IPS-NIHi7 (cell line): ENCODE results near the gene JADE2.
A peak's percentile ranks its signal among the peaks of the same experiment; 100 is the strongest.
"Not testable (repeated sequence)": the region's sequence is repeated elsewhere in the genome, so short reads cannot be mapped to it uniquely, and the experiment has no call there.

Experiments used
- DNase-seq: peaks from one replicate; pipeline ENCODE4 v3.0.0; 2012; ENCODE audit warnings: mixed read lengths; ENCODE audit errors: extremely low spot score

Gene JADE2

GRCh38 chr5:134551901-134552300, 26.4 kb downstream of the JADE2 start:
- DNase-seq, result no peak

DNA sequence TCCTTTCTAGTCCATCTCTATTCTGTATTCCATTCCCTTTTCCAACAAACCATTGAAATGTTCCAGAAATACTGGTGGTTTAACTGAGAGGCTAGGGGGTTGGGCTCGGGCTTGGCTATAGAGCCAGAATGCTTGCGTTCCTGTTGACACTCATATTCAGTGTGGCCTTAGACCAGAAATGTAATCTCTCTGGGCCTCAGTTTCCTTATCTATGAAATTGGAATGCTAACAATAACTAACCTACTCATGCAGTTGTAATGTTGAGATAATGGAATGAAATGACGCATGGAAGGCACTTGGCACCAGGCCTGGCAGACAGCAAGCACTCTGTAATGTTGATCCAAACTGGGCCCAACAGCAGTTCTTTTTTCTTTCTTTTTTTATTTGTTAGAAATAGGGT, 26.8 kb downstream of the JADE2 start:
- no peak for DNase-seq

DNA sequence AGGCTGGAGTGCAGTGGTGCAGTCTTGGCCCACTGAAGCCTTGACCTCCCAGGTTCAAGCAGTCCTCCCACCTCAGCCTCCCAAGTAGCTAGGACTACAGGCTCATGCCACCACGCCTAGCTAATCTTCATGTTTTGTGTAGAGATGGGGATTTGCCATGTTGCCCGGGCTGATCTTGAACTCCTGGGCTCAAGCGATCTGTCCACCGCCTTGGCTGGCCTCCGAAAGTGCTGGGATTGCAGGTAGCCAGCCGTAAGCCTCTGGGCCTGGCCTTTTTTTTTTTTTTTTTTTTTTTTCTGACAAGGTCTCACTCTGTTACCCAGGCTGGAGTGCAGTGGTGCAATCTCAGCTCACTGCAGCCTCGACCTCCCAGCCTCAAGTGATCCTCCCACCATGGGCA, 27.2 kb downstream of the JADE2 start:
- DNase-seq, result not testable (repeated sequence)

DNA sequence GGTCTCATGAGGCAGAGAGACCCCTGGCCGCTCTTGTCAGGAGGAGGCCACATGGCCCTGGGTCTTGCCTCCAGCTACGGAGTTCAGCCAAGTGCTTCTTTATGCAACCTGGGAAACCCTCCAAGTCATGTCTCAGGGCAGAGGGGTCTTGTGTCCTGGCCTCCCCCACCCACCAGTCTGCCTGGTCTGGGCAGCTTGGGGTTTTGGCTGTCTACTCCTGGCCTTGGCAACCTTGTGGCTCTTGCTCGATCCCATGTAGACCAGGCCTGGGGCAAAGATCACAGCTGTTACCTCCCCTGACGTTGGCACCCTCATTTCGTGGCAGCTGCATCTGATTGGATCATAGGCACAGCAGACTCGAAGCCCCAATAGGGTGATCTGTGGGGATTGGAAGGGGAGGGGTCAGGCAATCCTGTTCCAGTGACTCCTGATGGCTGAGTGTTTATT, 28.4 kb downstream of the JADE2 start:
- no peak for DNase-seq

DNA sequence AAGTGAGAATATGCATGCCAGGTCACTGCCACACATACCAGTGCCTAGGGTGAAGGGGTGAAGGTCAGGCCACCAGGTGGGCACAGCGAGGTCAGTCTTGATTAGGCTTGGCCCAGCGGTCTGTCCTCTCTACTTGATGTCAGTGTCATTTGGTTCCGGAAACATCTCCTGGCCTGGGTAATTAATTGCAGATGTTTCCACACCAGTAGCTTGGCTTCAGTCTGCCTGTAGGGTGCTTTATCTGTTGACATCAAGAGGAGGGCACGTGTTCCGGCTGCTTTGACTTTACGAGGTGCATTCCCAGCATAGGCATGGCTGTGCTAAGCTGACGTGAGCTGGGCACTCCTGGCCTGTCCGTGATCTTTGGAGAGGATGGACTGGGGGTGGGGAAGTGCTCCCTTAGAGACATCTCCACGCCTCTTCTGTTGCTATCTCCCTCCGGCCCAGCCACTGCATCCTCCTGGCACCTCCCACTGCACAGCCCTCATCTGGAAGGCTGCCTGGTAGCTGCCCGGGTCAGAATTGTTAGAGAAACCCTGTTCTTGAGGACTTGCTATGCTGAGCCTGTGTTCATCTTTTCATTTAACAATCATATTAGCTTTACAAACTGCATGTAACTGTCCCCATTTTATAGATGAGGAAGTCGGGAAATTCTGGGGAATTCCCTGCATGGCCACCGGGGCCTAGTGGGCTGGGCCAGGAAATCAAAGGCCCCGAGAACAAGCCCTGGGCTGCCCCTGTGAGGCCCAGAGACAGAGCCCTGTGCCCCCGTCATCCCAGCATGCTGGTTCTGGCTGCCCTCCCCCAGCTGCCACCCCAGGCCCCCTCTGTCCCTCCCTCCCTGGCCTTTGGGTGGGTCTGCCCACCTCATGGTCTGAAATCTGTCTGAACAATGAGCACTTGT, 29.1 kb downstream of the JADE2 start:
- no peak for DNase-seq

- DNase-seq, result no peak
These were observed 29.9 kb downstream of the JADE2 start for GRCh38 chr5:134555223-134555889.

DNA sequence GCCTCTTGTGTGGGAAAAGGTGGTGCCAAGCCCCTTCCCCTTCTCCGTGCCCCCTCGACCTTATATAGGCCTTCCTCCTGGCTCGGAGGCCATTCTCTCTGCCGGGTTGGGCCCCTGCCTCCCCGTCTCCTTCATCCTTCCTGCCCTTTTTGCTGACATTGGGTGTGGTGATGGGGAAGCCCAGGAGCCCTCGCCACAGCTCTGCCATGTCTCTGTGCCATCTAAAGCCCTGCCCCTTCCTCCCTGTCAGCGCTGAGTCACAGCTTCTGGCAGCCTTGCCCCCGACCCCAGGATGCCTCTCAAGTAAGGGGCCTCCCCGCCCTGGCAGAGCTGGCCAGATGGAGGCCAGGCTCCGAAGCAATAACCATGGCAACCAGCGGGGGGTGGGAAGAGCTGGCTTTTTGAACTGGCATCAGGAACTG, 30.4 kb downstream of the JADE2 start:
- DNase-seq, result peak; percentile 60

GRCh38 chr5:134556588-134556987, 31.1 kb downstream of the JADE2 start:
- DNase-seq, result not testable (repeated sequence)

DNA sequence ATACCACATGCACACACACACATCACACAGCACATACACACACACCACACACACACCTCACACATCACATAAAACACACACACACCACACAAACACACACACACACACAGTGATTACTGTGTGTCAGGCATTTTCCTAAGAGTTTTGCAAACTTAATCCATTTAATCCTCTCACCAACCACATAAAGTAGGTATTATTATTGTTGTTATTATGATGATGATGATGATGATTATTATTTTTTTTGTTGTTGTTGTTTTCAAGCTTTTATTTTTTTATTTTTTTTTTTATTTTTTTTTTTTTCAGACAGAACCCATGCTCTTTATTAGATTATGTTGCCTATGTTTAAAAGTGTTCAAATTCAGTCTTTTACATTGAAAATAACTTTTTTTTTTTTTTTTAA, 31.5 kb downstream of the JADE2 start:
- no peak for DNase-seq

- no peak for DNase-seq
These were observed 34.2 kb downstream of the JADE2 start for GRCh38 chr5:134559672-134560071.

GRCh38 chr5:134560698-134561097, 35.2 kb downstream of the JADE2 start:
- DNase-seq, result no peak

DNA sequence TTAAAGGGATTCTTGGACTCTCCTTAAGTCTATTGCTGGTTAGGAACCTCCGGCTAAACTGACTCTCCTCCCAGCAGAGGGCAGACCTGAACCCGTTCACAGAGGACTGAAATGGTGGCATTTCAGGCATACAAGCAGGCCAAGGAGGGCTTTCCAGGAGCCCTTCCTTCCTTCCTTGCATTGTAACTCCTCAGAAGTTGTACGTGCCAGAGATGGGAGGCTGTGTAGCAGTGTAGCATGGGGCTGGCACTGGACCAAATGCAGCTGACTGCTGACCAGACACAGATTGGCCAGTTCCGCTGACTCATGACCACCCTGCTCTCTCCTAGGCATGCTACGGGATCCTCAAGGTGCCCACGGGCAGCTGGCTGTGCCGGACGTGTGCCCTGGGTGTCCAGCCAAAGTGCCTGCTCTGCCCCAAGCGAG, 36.4 kb downstream of the JADE2 start:
- DNase-seq, result peak; percentile 63

- DNase-seq, result no peak
These were observed 37.8 kb downstream of the JADE2 start for GRCh38 chr5:134563221-134563620.

GRCh38 chr5:134563962-134564361, 38.5 kb downstream of the JADE2 start:
- DNase-seq, result no peak

GRCh38 chr5:134564396-134564795, 38.9 kb downstream of the JADE2 start:
- DNase-seq, result no peak

DNA sequence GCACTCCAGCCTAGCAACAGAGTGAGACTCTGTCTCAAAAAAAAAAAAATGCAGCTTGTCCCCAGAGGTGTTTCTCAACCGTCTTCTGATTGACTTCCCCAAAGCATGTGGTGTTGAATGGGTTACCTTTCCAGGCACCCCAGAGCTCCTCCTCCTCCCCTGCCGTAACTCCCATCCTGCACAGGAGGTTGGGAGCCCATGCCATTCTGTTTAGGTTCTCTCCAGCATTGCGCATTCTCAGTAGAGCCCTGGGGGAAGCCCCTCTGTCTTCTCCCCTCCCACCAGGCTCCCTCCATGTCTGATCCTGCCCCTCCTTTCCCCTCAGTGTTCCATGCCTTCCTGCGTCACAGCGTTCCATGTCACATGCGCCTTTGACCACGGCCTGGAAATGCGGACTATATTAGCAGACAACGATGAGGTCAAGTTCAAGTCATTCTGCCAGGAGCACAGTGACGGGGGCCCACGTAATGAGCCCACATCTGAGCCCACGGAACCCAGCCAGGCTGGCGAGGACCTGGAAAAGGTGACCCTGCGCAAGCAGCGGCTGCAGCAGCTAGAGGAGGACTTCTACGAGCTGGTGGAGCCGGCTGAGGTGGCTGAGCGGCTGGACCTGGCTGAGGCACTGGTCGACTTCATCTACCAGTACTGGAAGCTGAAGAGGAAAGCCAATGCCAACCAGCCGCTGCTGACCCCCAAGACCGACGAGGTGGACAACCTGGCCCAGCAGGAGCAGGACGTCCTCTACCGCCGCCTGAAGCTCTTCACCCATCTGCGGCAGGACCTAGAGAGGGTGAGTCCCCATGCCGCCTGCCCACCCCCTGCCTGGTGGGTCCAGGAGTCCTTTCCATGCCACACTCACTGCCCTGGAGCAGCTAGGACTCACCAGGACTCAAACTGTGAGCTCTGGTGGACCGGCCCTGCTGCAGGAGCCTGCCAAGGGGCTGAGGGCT, 40.6 kb downstream of the JADE2 start:
- no peak for DNase-seq

- no peak for DNase-seq
These were observed 41.3 kb downstream of the JADE2 start for GRCh38 chr5:134566741-134567221.

DNA sequence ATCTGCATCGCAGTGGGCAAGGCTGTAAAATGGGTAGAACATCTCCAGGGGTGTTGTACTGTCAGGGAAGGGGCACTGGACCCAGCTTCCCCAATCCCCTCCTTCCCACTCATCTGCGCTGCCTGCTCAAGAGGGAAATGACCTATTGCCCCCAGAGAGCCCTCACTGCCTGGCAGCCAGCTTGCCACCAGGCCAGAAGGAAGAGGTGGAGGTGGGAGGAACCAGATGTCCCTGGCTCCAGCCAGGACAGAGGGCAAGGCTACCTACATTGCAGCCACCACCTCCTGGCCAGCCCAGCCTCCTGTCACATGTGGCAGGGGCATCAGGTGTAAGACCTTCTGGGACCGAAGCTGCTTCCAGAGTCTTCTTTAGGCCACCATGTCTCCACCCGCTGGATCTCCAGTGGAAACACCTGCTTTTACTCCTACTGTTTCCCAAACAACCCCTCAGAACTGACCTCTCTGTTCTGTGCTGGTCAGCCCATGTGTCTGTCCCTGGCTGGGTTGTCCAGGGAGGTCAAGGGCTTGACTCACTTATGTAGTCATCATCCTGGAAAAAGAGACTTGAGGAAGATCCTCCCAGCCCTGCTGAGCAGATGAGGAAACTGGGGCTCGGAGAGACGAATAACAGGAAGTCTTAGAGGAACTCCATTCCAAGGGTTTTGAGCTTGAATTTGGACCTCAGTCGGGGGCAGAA, 42.3 kb downstream of the JADE2 start:
- no peak for DNase-seq

DNA sequence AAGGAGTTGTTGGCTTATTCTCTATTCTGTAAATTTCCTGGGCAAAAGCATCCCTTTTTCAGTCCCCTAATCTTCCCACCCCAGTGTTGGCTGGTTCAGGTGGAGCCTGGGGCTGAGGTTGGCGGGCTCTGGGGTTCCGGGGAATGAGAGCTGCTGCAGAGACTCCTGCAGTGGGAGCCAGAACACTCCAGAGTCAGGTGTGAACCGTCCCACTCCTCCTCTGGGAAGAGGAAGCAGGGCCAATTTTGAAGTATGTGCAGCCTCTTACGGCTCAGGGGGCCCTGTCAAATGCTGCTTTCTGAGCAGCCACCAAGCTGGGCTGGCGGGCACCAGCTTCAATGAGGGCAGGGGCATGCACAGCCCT, 42.8 kb downstream of the JADE2 start:
- no peak for DNase-seq

GRCh38 chr5:134568761-134569695, 43.6 kb downstream of the JADE2 start:
- DNase-seq, result no peak
